Measurements from ENCODE around the gene POU1F1.
"Not testable (repeated sequence)": the region's sequence is repeated elsewhere in the genome, so short reads cannot be mapped to it uniquely, and the experiment has no call there.

Gene POU1F1

DNA sequence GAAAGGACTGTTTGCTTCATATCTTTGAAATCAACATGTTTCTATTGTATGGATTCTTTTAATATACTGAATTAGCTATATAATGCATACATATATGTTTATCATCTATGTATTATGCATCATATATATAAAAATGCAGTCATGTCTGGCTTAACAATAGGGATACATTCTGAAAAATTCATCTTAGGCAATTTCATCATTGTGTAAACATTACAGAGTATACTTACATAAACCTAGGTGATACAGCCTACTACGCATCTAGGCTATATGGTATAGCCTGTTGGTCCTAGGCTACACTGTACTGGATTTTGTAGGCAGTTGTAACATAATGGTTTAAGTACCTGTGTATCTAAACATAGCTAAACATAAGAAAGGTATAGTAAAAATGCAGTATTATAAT, 27.6 kb downstream of the POU1F1 start:
- no peak for DNase-seq

DNA sequence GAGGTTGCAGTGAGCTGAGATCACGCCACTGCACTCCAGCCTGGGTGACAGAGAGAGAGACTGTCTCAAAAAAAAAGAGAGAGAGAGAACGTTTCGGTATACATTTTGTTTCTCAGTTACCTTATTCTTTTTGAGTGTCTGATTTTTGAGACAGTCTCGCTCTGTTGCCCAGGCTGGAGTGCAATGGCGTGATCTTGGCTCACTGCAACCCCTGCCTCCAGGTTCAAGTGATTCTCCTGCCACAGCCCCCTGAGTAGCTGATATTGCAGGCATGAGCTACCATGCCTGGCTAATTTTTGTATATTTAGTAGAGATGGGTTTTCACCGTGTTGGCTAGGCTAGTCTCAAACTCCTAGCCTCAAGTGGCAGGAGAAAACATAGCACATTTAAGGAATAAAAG, 28.2 kb downstream of the POU1F1 start:
- DNase-seq: not testable (repeated sequence)

DNA sequence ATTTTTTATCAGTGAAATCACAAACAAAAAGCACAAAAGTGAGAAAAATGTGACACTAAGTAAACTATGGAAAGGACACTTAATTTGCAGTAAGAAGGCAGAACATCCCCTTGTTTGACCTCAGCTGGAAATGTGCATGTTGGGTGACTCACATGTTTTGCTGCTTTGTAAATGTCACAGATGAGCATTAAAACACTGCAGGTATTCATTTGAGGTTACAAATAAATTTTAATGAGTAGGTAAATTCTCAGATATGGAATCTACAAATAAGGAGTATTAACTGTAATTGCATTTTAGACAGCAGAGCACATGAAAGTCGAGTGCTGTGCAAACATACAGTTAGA, 29.0 kb downstream of the POU1F1 start:
- no peak for DNase-seq

DNA sequence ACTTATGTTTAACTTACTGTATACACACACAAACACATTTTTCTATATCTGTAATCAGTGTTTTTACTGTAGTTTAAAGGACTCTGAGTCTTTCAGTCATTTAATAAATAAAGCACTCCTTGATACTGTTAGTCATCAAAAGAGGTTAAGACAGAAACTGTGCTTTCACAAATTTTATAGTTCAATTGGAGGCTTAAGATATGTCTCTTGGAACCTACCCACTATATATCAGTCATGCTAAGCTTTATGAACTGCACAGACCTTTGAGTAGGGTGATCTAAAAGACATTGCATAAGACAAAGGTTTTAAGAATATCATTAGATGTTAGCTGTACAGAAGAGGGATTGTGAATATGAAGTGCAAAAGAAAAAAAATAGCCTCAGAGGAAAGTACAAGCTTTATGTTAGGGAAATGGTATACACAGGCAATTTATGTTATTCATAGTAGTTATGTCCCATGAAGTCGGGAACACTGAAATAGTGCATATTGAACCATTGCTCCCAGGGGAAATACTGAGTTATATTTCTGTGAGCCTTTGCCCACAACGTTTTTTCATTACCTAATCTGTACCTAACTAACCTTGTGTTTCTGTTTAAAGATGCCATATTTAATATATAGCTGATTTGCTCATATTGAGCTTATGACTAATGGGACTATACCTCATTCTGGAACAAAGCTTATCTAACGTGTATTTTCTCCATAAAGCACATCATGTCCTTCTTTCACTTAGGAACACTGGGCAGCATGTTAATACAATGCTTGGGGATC, 29.5 kb downstream of the POU1F1 start:
- DNase-seq: no peak

DNA sequence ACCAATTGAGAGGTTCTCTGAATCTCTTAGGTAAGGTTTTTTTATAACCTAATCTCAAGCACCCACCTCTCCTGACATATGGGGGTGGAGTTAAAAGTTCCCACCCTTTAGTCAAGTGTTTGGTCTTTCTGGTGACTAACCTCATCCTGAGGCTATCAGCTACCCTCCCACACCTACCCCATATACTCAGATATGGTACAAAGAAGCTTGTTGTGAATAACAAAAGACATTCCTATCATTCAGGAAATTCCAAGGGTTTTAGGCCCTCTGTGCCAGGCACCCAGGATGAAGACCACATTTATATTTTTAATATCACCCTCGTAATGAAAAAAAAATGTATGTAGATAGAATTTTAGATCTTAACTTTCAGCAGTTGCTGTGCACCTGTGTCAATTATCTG, 40.3 kb downstream of the POU1F1 start:
- no peak for DNase-seq

DNA sequence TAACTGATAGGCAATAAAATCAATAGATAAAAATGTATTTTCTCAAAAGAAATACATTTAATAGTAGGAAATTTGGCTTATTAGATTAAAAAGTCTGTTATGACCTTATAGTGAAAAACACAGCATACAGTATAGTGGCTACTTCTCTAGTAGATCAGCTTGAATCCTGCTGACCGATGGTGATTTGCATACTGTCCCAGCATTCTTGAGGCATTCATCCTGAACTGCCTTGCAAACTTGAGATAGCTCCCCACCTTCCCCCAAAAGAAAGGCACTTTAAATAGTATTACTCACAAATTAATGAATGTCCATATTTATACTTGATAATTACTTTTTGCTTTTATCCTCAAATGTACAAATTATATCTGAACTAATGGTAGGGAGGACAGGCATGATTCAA, 42.6 kb downstream of the POU1F1 start:
- no peak for DNase-seq

DNA sequence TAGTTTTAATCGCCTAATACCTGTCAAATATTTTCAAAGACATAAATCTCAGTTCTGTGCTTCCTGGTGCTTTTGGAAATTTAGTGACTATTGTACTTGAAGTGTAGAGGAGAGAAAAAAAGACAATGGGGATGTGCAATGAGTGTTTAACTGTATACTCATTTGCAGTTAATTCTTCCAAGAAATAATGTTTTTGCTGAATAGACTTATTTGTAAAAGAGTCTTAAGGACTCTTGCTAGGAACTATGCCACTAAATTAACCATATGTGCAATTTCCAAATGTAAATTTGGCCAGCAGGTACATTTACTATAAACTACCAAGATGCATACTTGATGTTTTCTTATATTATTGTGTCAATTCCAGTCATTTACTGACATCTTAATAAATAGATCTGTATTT, 47.3 kb downstream of the POU1F1 start:
- no peak for DNase-seq

DNA sequence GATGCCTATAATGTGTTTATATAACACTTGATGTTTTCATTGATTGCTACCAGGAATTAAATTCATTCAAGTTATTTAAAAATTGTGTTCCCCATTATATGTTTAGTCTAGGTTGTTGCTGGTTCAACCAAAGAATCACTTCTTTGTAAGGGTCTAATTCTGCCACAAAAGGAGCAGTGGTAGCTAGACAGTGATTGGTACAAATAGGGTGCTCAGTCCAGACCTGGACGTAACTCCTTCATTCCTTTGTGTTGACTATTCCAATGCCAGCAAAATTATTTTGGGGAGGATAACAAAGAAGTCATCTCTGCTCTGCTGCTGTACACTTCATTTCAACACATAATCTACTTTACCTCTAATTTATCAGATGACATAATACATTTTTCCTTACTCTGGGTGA, 48.1 kb downstream of the POU1F1 start:
- DNase-seq: no peak

DNA sequence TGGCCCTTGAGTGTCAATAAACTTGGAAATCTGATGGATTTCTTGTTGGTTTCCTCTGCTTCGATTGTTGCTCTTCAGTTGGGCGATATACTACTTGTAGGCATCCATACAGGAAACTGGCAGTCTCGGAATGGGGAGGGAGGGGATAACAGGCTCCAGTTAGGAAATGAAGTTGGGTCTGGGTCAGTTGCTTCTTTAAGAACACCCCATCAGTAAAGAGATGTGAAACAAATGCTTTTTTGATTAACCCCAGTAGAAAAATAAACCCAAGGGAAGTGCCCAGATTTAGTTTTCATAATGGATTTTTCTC, 48.6 kb downstream of the POU1F1 start:
- no peak for DNase-seq

DNA sequence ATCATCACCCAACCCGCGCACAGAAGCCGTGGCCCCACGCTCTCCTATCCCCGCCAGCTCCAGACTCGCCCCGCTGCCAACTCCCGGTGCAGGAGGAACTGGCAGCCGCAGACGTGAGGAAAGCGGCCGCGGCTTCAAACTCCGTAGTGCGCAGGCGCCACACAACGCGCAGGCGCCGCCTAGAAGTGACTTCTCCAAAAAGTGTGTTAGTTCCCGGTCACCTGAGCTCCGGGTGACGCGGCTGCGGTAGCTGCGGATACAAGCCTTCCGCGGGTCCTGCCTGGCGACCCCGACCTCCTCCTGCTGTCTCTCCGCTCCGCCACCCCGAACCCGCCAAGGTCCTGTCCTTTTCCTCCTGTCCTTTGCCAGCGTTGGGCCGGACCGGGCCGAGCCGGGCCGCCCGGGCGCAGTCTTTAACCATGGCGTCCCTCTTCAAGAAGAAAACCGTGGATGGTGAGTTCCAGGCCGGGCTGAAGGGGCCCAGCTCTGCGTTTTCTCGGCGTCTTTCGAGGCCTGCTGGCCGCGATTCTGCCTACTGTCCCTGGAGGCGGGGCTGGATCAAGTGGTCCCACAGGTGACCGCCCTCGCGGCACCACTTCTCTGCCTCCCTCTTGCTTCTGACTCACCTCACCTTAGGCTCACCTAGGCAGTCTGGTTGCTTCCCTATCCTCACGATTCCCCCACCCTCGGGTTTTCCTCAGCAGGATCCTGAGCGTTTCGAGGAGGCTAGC, 49.1 kb downstream of the POU1F1 start, which contains the start of gene CHMP2B:
CHMP2B (plus strand) TSS at position 206 of the 731 bp plus-strand sequence; CDS start at position 420, 214 bp downstream.
- DNase-seq: peak; percentile 85

DNA sequence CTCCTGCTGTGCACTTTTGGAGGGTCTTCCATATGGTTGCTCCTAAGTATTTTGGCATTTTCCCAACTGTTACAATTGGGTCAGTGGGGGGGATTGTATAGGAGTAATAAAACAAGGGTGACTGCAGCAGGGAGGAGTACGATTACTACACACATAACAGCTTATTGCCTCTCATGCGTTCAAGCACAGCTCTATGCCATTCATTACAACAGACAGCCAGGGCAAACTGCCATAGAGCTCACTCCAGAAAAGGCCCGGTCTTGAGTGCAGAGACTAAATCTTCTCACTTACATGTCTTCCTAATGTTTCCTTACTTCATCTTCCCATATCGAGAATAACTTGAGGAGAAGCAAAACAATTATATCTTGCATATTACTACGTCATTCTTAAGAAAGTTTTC, 50.7 kb downstream of the POU1F1 start:
- no peak for DNase-seq

DNA sequence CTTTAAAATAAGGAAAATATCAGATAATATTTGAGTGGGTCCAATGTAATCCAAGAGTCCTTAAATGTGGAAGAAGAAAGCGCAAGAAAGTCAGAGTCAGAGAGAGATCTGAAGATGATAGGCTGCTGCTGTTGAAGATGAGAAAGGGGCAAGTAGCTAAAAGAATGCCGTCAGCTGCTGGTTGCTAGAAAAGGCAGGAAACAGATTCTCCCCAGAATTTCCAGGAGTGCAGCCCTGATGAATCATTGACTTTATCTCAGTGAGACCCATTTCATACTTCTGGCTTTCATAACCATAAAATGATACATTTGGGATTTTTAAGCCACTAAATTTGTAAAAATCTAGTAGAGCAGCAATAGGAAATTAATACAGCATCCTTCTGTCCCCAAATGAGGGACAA, 56.8 kb downstream of the POU1F1 start:
- no peak for DNase-seq

DNA sequence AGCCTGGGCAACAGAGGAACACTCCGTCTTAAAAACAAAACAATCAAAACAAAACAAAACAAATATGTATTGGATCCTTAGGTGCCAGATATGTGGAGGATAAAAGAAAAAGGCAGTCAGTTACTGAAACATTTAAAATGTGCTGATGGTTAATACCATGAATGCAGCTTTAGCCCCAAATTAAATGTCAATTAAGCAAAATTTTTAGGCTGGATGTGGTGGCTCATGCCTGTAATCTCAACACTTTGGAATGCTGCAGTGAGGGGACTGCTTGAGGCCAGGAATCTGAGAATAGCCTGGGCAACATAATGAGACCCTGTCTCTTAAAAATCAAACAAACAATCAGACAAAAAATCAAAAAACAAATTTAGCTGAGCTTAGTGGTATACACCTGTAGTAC, 57.8 kb downstream of the POU1F1 start:
- DNase-seq: no peak
